GM20000 (cell line): ENCODE measurements around the gene HLTF.

Experiments used
- DNase-seq: peaks from one replicate; pipeline ENCODE4 v3.0.0; 2012; ENCODE audit warnings: low spot score
- CTCF ChIP-seq: IDR thresholded peaks from 2 replicates; pipeline ENCODE4 v1.5.1; 2012; ENCODE audit warnings: mild to moderate bottlenecking, control low read depth; ENCODE audit errors: extremely low read depth, missing control alignments

The HLTF gene

GRCh38 chr3:149086232-149086988 lies at the start of gene HLTF:
Gene HLTF, minus strand, starts transcription at chr3:149086533. Its CDS starts 197 bp downstream, at chr3:149086336.
- DNase-seq: peak; percentile 93
- TF ChIP-seq CTCF: no peak

GRCh38 chr3:149134575-149134974 lies 48.2 kb upstream of the HLTF start:
- no peak for TF ChIP-seq CTCF
- DNase-seq: no peak

GRCh38 chr3:149131589-149131988 lies 45.3 kb upstream of the HLTF start:
- no peak for TF ChIP-seq CTCF
- no peak for DNase-seq

- peak; percentile 94 for DNase-seq
- TF ChIP-seq CTCF: no peak
These were observed 43.2 kb upstream of the HLTF start, which contains the start of gene HPS3 for GRCh38 chr3:149129326-149130205. Gene HPS3, plus strand, starts transcription at chr3:149129638. Its CDS starts 86 bp downstream, at chr3:149129724.

GRCh38 chr3:149128821-149129220 lies 42.5 kb upstream of the HLTF start:
- no peak for TF ChIP-seq CTCF

GRCh38 chr3:149122721-149123578 lies 36.6 kb upstream of the HLTF start:
- no peak for TF ChIP-seq CTCF
- no peak for DNase-seq

More at GRCh38 chr3:149128821-149129220, 42.5 kb upstream of the HLTF start:
- DNase-seq: no peak
